Tibial artery (tissue), 4 donors: ENCODE data around the gene PTGIS.

Experiments
- DNase-seq, 2 donors: peaks; one replicate each; pipeline ENCODE4 v3.0.0-alpha.2; 2019
- H3K27ac ChIP-seq, 2 donors: fragments of 200-600 bp; sonication (generic) in 1 of 2; 1 replicate in 1 of 2; 2 replicates in 1 of 2; pipeline ENCODE4 v1.5.1; 2018 to 2019; ENCODE audit warnings: mild to moderate bottlenecking in 1 of 2
- H3K27me3 ChIP-seq, 2 donors: fragments of 200-600 bp; sonication (generic) in 1 of 2; one replicate each; pipeline versions ENCODE4 v1.5.1 to v1.6.0; 2016 to 2019
- H3K36me3 ChIP-seq, 3 donors: fragments of 200-600 bp; sonication (generic) in 2 of 3; one replicate each; pipeline ENCODE4 v1.5.1; 2016 to 2019; ENCODE audit warnings: mild to moderate bottlenecking in 2 of 3
- H3K4me1 ChIP-seq, 4 donors: fragments of 200-600 bp; sonication (generic) in 2 of 4; 1 replicate in 3 of 4; 2 replicates in 1 of 4; pipeline ENCODE4 v1.5.1; 2016 to 2019
- H3K4me3 ChIP-seq, 2 donors: fragments of 200-600 bp; sonication (generic) in 1 of 2; 1 replicate in 1 of 2; 2 replicates in 1 of 2; pipeline ENCODE4 v1.5.1; 2018 to 2019; ENCODE audit warnings: mild to moderate bottlenecking in 2 of 2
- H3K9me3 ChIP-seq, 3 donors: fragments of 200-600 bp; sonication (generic) in 1 of 3; one replicate each; pipeline ENCODE4 v1.5.1; 2016 to 2019
- intact Hi-C: fragments of 100-400 bp; cut with DNase I; formaldehyde crosslinking; loops from one replicate; pipeline ENCODE4 v1.15.0; 2023; ENCODE audit warnings: low total_unique reads
- TF ChIP-seq, protein P1 (sequence below), 2 experiments: fragments of 200-600 bp in 1 of 2; fragments of 450-650 bp in 1 of 2; IDR thresholded peaks; one replicate each; pipeline ENCODE4 v1.5.1; 2017 to 2019; ENCODE audit warnings: antibody characterized with exemption in 2 of 2, mild to moderate bottlenecking in 1 of 2, moderate library complexity in 1 of 2

PTGIS gene

DNA sequence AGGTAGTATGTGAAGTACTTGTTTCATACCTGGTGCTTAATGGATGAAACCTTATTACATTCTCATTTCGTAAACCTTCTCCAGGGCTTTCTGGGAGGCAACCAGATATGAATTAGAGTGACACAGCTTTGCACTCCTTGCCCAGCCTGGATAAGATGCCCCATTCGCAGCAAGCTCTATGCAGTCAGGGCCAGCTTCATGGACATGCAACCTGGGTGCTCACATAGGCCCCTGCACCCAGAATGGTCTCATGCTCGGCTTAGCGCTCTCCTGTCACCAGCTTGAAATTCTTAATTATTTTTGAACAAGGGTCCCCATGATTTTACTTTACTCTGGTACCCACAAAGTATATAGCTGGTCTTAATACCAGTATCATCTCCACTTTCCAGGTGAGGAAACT lies 11.3 kb upstream of the PTGIS start:
- Histone ChIP-seq H3K4me3 (no peak overlapping the region), H3K9me3 (no peaks in the 10 kb centered on the region), H3K36me3 (no peaks in the 10 kb centered on the region), H3K4me1 (peaks cover 0 to 92% (median 47%) of the 10 kb centered on the region in 4 donors), H3K27ac (peak overlapping the region; percentile 99 to 100), H3K27me3 (no peaks in the 10 kb centered on the region)
- TF ChIP-seq, protein P1, sequence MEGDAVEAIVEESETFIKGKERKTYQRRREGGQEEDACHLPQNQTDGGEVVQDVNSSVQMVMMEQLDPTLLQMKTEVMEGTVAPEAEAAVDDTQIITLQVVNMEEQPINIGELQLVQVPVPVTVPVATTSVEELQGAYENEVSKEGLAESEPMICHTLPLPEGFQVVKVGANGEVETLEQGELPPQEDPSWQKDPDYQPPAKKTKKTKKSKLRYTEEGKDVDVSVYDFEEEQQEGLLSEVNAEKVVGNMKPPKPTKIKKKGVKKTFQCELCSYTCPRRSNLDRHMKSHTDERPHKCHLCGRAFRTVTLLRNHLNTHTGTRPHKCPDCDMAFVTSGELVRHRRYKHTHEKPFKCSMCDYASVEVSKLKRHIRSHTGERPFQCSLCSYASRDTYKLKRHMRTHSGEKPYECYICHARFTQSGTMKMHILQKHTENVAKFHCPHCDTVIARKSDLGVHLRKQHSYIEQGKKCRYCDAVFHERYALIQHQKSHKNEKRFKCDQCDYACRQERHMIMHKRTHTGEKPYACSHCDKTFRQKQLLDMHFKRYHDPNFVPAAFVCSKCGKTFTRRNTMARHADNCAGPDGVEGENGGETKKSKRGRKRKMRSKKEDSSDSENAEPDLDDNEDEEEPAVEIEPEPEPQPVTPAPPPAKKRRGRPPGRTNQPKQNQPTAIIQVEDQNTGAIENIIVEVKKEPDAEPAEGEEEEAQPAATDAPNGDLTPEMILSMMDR (IDR thresholded peaks at IDR 0.05), result no peak
- peak in 1 of 2 donors; percentile 21 for DNase-seq
- intact Hi-C loops, result no loop called here

DNA sequence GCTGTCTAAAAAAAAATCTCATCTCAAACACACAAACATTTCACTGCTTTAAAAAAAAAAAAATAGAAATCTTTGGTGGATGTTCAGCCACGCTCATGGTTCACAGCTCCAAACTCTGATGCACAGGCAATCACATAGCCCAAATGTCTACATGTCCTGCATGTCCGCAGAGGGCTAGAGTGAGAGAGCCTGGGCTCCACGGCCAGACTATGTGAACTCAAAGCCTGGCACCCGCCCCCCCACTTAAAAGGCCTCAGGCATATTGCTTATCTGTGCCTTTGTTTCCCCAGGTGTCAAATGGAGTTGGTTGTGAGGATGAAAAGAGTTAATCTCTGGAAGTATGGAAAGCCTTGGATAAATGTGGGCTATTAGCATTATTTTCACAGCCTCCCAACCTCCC lies 10.5 kb upstream of the PTGIS start:
- intact Hi-C loops, result no loop called here
- H3K36me3 ChIP-seq, result no peaks in the 10 kb centered on the region
- H3K4me3 ChIP-seq, result no peak overlapping the region
- peak in 1 of 2 donors; percentile 53 for DNase-seq
- no peaks in the 10 kb centered on the region for H3K9me3 ChIP-seq
- TF ChIP-seq, protein P1 (IDR thresholded peaks at IDR 0.05), result no peak
- H3K4me1 ChIP-seq, result peaks cover 0 to 92% (median 39%) of the 10 kb centered on the region in 4 donors
- H3K27me3 ChIP-seq, result no peaks in the 10 kb centered on the region
- H3K27ac ChIP-seq, result peak overlapping the region; percentile 99 to 100

DNA sequence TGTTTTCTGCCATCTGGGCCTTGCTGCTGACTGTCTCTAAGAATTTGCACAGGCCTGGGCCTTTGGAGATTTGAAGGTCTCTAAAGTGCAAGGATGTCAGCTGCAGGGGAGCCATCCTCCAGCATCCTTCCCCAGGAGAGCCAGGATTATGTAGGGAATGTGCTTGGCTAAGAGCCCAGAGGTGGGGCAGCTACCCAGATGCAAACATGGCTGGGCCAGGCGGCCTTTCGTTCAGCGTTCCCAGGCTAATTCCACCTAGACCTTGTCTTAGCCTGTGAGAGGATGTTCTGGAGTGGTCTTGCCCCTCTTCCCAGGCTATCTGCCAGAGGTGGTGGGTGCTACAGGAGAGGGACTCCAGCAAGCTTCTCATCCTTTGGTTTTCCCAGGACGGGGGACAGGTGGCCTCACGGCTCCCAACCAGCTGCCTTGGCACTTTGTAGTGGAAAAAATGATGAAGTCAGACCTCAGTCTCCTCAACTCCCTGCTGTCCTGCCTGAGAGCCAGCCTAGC lies 7.7 kb upstream of the PTGIS start:
- peaks cover 0 to 99% (median 38%) of the 10 kb centered on the region in 4 donors for H3K4me1 ChIP-seq
- intact Hi-C loops, result no loop called here
- no peaks in the 10 kb centered on the region for H3K36me3 ChIP-seq
- TF ChIP-seq, protein P1 (IDR thresholded peaks at IDR 0.05), result no peak
- H3K9me3 ChIP-seq, result no peaks in the 10 kb centered on the region
- H3K4me3 ChIP-seq, result no peak overlapping the region
- H3K27me3 ChIP-seq, result no peaks in the 10 kb centered on the region
- peak overlapping the region; percentile 99 to 100 for H3K27ac ChIP-seq
- DNase-seq, result peak; percentile 45 to 78

DNA sequence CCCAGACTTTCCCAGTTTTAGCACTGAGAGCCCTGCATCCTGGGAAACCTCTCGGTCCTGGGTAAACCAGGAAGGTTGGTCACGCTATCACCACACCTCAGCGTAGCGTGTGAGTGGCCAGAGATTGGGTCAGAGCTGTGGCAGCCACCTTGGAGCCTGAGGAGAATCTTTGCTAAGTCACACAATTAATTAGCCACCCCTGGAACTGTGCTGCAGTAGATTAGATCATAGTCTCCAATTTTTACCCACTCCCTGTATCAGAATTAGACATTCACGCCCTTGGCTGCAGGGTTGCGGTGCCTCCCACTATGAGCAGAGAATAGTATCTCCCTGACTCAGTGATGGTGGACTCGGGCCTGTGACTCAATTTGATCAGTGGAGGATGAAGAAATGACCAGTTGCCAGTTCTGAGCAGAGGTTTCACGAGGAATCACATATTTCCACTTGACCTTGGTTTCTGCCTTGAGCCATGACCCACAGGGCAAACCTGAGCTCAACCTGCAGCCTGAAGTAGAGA lies 6.0 kb upstream of the PTGIS start:
- peaks cover 0 to 99% (median 39%) of the 10 kb centered on the region in 4 donors for H3K4me1 ChIP-seq
- DNase-seq, result peak; percentile 67 to 76
- H3K27me3 ChIP-seq, result no peaks in the 10 kb centered on the region
- no peaks in the 10 kb centered on the region for H3K36me3 ChIP-seq
- H3K27ac ChIP-seq, result peak overlapping the region; percentile 99 to 100
- no peak overlapping the region for H3K4me3 ChIP-seq
- no peaks in the 10 kb centered on the region for H3K9me3 ChIP-seq
- TF ChIP-seq, protein P1 (IDR thresholded peaks at IDR 0.05), result no peak
- intact Hi-C loops, result no loop called here

DNA sequence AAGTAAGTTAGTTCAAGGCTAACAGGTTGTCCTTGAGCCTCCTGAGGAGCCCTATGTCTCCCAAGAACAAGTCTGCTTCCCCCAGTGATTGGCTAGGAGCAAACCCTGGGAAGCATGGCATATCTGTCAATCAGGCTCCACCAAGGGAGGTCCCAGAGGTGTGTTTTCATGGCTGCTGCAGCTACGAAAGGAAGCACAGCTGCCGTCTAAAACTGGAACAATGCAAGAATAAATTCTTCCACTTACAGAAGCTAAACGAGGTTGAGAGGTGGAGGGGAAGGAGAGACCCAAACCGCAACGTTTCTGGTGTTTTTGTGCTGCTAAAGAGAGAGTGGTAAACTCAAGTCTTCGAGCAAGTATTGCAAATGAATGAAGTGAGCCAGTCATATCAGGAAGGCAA lies 4.9 kb upstream of the PTGIS start:
- Histone ChIP-seq H3K9me3 (no peaks in the 10 kb centered on the region), H3K27ac (peak overlapping the region; percentile 99 to 100), H3K36me3 (no peaks in the 10 kb centered on the region), H3K4me1 (peaks cover 0 to 94% (median 41%) of the 10 kb centered on the region in 4 donors), H3K27me3 (no peaks in the 10 kb centered on the region), H3K4me3 (no peak overlapping the region)
- intact Hi-C loops, result no loop called here
- TF ChIP-seq, protein P1 (IDR thresholded peaks at IDR 0.05), result no peak
- peak in 1 of 2 donors; percentile 56 for DNase-seq

DNA sequence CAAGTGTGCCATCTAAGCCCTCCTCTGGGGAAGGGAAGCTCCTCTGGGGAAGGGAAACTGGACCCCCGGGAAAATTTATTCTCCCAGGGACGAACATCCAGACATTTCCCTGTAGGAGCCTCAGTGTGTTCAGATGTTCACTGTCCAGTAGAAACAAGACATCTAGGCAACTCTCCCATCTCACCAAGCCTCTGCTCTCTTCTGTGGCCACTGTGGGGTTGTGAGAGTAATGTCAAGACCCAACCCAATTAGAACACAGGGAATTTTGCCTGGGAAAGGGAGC lies 3.6 kb upstream of the PTGIS start:
- no peaks in the 10 kb centered on the region for H3K27me3 ChIP-seq
- DNase-seq, result peak in 1 of 2 donors; percentile 40
- no peaks in the 10 kb centered on the region for H3K9me3 ChIP-seq
- H3K36me3 ChIP-seq, result no peaks in the 10 kb centered on the region
- intact Hi-C loops, result no loop called here
- peaks cover 0 to 82% (median 44%) of the 10 kb centered on the region in 4 donors for H3K4me1 ChIP-seq
- TF ChIP-seq, protein P1 (IDR thresholded peaks at IDR 0.05), result no peak
- H3K4me3 ChIP-seq, result no peak overlapping the region
- peak overlapping the region; percentile 99 to 100 for H3K27ac ChIP-seq
